ENCODE measurements around the gene ZMYM2. TPM values are rescaled to one million over a fixed set of nuclear protein-coding genes. Genes with fewer than 3 reads are reported as not detected.
"Not testable (repeated sequence)": the region's sequence is repeated elsewhere in the genome, so short reads cannot be mapped to it uniquely, and the experiment has no call there.

Gene ZMYM2
- total RNA-seq, 2 donors from 2014 or later: 42.4 to 106 TPM

DNA sequence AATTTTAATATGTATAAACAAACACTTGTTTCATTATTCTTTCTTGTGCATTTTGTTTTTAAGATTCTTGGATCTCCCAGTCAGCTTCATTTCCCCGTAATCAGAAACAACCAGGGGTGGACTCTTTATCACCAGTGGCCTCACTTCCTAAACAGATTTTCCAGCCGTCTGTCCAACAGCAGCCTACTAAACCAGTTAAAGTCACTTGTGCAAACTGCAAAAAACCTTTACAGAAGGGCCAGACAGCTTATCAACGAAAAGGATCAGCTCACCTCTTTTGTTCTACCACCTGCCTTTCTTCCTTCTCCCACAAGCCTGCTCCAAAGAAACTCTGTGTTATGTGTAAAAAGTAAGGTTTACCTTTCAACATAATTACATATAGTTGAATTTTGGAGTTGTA is 44.3 kb downstream of the ZMYM2 start:
- Mint-ChIP-seq H3K36me3 (ENCODE audit: low read depth) (peaks cover 100% of the 10 kb centered on the region), H3K9me3 (no peaks in the 10 kb centered on the region), H3K27me3 (no peaks in the 10 kb centered on the region), H3K27ac (no peak overlapping the region), H3K4me1 (peaks cover 16% of the 10 kb centered on the region), H3K4me3 (no peak overlapping the region)
- no peak for ATAC-seq (replicated peaks)

DNA sequence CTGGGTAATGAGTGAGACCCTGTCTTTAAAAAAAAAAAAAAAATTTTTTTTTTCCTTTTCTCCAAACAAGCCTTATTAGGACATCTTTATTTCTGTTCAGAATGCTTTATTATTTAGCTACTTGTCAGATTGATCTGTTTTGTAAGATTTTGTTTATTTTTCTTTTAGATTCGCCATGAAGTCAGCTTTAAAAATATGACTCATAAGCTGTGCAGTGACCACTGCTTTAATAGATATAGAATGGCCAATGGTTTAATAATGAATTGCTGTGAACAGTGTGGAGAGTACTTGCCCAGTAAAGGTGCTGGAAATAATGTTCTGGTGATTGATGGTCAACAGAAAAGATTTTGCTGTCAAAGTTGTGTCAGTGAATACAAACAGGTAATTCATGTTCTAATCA is 47.7 kb downstream of the ZMYM2 start:
- Mint-ChIP-seq H3K36me3 (ENCODE audit: low read depth) (peaks cover 100% of the 10 kb centered on the region), H3K4me1 (peaks cover 4% of the 10 kb centered on the region), H3K9me3 (no peaks in the 10 kb centered on the region), H3K27me3 (no peaks in the 10 kb centered on the region), H3K27ac (no peak overlapping the region), H3K4me3 (no peak overlapping the region)
- no peak for ATAC-seq (replicated peaks)

DNA sequence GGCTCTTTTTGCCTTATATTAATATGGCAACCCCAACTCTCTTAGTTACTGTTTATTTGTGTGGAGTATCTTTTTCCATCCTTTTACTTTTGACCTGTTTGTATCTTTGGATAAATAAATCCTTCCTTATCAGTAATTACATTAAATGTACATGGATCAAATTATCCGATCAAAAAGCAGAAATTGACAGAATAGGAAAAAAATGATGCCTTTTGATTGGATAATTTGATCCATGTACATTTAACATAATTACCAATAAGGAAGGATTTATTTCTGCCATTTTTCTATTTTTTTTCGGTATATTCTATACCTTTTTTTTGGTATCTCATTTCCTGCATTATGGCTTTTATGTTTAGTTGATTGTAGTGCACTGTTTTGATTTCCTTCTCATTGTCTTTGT is 57.2 kb downstream of the ZMYM2 start:
- Mint-ChIP-seq H3K4me3 (no peak overlapping the region), H3K36me3 (ENCODE audit: low read depth) (peaks cover 97% of the 10 kb centered on the region), H3K9me3 (peaks cover 8% of the 10 kb centered on the region), H3K27ac (no peak overlapping the region), H3K27me3 (no peaks in the 10 kb centered on the region), H3K4me1 (peaks cover 20% of the 10 kb centered on the region)
- no peak for ATAC-seq (replicated peaks)

DNA sequence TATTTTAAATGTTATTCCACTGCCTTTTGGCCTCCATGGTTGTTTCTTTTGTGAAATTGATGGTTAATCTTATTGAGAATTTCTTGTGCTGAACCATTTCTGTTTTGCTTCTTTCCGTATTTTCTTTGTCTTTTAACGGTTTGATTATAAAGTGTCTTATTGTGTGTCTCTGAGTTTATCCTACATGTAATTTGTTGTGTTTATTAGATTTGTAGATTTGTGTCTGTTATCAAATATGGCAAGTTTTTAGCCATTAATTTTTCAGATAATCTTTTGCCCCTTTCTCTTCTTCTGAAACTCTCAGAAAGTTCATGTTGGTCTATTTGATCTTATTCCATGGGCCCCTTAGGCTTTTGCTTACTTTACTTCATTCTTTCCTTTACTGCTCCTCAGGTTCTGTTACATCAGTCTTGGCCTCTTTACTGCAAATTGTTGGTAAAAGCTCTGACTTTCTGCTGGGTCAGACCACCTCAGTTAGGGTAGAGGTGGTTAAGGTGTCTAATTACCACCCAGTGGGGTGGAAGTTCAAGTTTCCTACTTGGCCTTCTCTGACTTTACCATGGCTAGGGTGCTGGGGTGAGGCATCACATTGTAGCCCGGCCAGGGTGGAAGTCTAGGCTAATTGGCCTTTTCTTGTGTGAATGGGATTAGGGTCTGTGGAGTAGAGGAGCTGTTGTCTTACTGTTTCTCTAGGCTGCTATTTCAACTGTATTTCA is 58.3 kb downstream of the ZMYM2 start:
- no peaks in the 10 kb centered on the region for H3K27me3 Mint-ChIP-seq
- ATAC-seq (replicated peaks): no peak

DNA sequence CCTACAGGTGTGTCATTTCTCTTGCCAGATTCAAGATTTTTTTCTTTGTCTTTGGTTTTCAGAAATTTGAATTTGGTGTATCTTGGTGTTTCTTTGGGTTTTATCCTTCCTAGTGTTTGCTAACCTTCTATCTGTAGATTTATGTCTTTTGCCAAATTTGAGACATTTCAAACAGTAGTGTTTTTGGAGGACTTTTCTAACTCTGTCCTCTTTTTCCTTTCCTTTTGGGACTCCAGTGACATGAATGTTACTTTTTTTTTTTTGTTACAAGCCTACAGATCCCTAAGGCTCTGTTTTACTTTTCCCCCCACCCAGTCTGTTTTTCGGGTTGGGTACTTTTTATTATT is 58.8 kb downstream of the ZMYM2 start:
- Mint-ChIP-seq H3K27me3 (no peaks in the 10 kb centered on the region), H3K9me3 (peaks cover 8% of the 10 kb centered on the region), H3K27ac (no peak overlapping the region), H3K4me1 (peaks cover 21% of the 10 kb centered on the region), H3K36me3 (ENCODE audit: low read depth) (peaks cover 97% of the 10 kb centered on the region), H3K4me3 (no peak overlapping the region)
- no peak for ATAC-seq (replicated peaks)

More for the DNA sequence above, 58.3 kb downstream of the ZMYM2 start:
- Mint-ChIP-seq H3K4me1 (peaks cover 21% of the 10 kb centered on the region), H3K27ac (no peak overlapping the region), H3K4me3 (no peak overlapping the region), H3K36me3 (ENCODE audit: low read depth) (peaks cover 97% of the 10 kb centered on the region), H3K9me3 (peaks cover 8% of the 10 kb centered on the region)

DNA sequence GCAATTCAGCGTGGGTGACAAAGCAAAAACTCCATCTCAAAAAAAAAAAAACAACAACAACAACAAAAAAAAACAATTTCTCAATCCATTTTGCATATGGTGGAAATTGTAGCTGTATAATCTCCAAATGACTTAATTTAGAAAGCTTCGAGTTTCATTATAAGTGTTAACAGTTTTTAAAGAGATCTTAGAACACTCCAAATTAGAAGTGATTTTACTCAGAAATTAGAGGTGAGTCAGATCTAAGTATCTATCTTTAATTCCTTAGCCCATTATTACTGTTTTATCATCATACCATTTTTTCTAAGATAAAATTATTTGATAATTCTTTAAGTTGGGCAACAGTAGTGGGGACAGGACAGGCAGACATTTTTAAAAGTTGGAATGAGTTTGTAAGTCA is 60.5 kb downstream of the ZMYM2 start:
- Mint-ChIP-seq H3K27ac (no peak overlapping the region), H3K27me3 (no peaks in the 10 kb centered on the region), H3K36me3 (ENCODE audit: low read depth) (peaks cover 93% of the 10 kb centered on the region), H3K4me3 (no peak overlapping the region), H3K9me3 (peaks cover 5% of the 10 kb centered on the region), H3K4me1 (peaks cover 11% of the 10 kb centered on the region)
- peak; percentile 72 for ATAC-seq (replicated peaks)

DNA sequence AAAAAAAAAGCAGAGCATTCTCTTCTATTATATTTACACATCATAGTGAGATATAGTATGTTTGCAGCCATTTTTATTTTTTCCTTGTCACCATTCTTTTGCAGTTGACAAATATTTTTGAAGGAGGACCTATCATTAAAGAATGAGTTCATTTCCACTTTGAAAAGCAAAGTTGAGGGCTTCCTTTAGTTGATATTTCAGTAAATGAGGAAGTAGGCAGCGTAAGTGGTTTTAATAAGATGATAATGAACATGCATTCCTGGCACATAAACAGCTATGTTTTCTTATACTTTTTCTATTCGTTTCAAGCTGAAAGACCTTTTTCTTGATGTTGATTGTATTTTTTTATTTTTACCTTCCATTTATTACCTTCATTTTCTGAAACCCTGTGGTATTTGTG is 66.2 kb downstream of the ZMYM2 start:
- Mint-ChIP-seq H3K36me3 (ENCODE audit: low read depth) (peaks cover 85% of the 10 kb centered on the region), H3K4me1 (peaks cover 5% of the 10 kb centered on the region), H3K4me3 (no peak overlapping the region), H3K27me3 (no peaks in the 10 kb centered on the region), H3K9me3 (no peaks in the 10 kb centered on the region), H3K27ac (no peak overlapping the region)
- ATAC-seq (replicated peaks): no peak

DNA sequence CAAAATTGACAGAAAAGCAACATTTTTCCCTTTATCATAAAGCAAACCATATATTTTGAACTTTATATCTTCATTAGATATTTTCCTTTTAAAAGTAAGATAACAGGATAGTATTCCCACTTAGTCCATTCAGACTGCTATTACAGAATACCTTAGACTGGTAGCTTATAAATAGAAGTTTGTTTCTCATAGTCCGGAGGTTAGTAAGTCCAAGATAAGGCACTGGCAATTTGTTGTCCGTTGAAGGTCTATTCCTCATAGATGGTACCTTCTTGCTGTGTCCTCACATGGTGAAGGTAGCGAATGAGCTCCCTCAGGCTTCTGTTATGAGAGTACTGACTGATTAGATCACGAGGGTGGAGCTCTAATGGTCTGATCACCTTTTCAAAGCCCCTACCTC is 70.4 kb downstream of the ZMYM2 start:
- H3K9me3 Mint-ChIP-seq: no peaks in the 10 kb centered on the region
- no peak for ATAC-seq (replicated peaks)
- no peaks in the 10 kb centered on the region for H3K27me3 Mint-ChIP-seq
- H3K27ac Mint-ChIP-seq: no peak overlapping the region
- no peak overlapping the region for H3K4me3 Mint-ChIP-seq
- peaks cover 89% of the 10 kb centered on the region for H3K36me3 Mint-ChIP-seq (ENCODE audit: low read depth)
- H3K4me1 Mint-ChIP-seq: no peaks in the 10 kb centered on the region

DNA sequence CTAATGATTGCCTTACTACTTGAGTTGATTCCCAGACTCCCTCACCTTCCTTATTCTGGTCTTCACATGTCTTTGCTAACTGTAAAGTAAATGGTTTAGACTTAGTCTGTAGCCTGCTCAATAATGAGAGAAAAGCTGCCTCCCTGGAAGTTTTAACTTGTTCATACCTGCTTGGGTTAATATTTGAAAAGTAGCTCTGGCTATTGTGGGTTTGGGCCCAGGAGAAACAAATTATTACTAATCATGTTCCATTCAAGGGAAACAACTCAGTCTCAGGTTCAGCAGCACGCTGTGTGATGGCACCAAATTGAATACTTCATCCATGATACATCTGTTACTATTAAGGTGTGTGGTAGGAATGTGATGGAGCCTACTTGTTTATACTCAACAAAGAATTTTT is 75.0 kb downstream of the ZMYM2 start:
- H3K27me3 Mint-ChIP-seq: no peaks in the 10 kb centered on the region
- no peaks in the 10 kb centered on the region for H3K9me3 Mint-ChIP-seq

DNA sequence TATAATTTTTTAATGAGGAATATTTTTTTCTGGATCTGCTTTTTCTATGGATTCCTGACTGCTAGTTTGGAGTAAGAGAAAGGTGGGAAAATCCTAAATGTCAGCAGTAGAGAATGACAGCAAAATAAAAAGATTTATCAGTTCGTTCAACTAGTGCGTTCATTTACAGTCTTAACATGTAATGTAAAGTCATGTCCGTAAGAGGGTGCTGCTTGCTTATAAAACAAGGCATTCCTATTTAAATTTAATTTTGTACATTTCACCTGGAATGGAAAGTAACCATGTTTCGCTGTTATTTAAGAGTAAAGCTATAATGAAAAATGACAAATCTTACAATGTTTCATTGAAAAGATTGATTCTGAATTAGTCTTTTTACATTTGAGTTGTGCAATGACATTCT is 76.6 kb downstream of the ZMYM2 start:
- H3K36me3 Mint-ChIP-seq (ENCODE audit: low read depth): peaks cover 100% of the 10 kb centered on the region
- ATAC-seq (replicated peaks): no peak
- H3K9me3 Mint-ChIP-seq: no peaks in the 10 kb centered on the region
- H3K27ac Mint-ChIP-seq: no peak overlapping the region
- no peaks in the 10 kb centered on the region for H3K27me3 Mint-ChIP-seq
- peaks cover 9% of the 10 kb centered on the region for H3K4me1 Mint-ChIP-seq
- H3K4me3 Mint-ChIP-seq: no peak overlapping the region

More for the DNA sequence above, 75.0 kb downstream of the ZMYM2 start:
- Mint-ChIP-seq H3K36me3 (ENCODE audit: low read depth) (peaks cover 96% of the 10 kb centered on the region), H3K27ac (no peak overlapping the region), H3K4me1 (peaks cover 4% of the 10 kb centered on the region), H3K4me3 (no peak overlapping the region)
- ATAC-seq (replicated peaks): no peak

DNA sequence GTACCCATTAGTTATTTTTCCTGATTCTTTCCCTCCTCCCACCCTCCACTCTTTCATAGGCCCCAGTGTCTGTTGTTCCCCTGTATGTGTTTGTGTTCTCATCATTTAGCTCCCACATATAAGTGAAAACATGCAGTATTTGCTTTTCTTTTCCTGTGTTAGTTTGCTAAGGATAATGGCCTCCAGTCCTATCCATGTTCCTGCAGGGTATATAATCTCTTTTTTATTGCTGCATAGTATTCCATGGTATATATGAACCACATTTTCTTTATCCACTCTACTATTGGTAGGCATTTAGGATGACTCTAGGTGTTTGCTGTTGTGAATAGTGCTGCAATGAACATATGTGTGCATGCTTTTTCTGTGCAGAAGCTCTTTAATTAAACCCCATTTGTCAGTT is 79.4 kb downstream of the ZMYM2 start:
- Mint-ChIP-seq H3K4me3 (no peak overlapping the region), H3K9me3 (no peaks in the 10 kb centered on the region), H3K4me1 (peaks cover 32% of the 10 kb centered on the region), H3K27ac (no peak overlapping the region), H3K27me3 (no peaks in the 10 kb centered on the region), H3K36me3 (ENCODE audit: low read depth) (peaks cover 100% of the 10 kb centered on the region)
- ATAC-seq (replicated peaks): no peak

DNA sequence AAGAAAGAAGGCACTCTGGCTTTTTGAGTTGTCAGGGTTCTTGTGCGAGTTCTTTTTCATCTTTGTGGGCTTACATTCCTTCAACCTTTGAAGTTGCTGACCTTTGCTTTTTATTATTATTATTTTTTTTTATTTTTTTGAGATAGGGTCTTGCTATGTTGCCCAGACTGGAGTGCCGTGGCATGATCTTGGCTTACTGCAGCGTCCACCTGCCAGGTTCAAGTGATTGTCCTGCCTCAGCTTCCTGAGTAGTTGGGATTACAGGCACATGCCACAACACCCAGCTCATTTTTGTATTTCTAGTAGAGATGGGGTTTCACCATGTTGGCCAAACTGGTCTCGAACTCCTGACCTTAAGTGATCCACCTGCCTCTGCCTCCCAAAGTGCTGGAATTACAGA is 84.1 kb downstream of the ZMYM2 start:
- H3K4me1 Mint-ChIP-seq: peaks cover 37% of the 10 kb centered on the region

DNA sequence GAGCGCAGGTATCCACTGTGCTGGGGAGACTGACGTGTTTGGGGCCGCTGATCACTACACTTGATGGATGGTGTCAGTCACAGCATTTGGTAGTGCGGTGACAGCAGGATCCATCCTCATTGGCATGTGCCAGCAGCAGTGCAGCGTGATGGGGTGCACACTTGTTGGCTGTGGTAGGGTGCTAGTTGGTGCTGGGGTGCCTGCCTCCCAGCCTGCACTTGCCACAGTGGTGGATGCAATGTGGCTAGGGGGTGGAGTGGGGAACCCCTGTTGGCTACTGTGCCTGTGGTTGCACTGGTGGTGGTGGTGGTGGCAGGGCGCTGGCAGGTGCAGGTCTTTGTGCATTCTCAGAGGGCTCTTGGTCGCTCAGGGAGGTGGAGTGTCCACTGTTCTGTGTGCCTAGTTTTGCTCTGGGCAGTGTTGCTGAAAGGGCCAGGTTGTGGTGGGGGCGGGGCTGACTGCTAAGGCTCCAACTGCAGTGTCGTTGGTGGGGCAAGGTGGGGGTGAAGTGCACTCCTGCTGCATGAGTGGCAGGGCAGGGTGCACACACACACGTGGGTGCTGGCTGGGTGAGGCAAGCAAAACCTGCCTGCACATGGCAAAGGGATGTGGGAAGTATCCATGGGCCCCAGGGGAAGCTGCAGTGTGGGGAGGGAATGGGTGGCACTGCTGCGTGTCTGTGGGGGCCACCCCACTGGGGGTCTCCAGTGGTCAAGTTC is 84.8 kb downstream of the ZMYM2 start:
- Mint-ChIP-seq H3K27me3 (no peaks in the 10 kb centered on the region), H3K4me3 (no peak overlapping the region), H3K27ac (no peak overlapping the region), H3K4me1 (peaks cover 34% of the 10 kb centered on the region), H3K36me3 (ENCODE audit: low read depth) (peaks cover 70% of the 10 kb centered on the region), H3K9me3 (no peaks in the 10 kb centered on the region)
- ATAC-seq (replicated peaks): no peak

More for the DNA sequence above, 84.1 kb downstream of the ZMYM2 start:
- H3K27ac Mint-ChIP-seq; H3K27me3 Mint-ChIP-seq; H3K9me3 Mint-ChIP-seq; ATAC-seq (replicated peaks); H3K4me3 Mint-ChIP-seq: not testable (repeated sequence)
- H3K36me3 Mint-ChIP-seq (ENCODE audit: low read depth): peaks cover 77% of the 10 kb centered on the region

DNA sequence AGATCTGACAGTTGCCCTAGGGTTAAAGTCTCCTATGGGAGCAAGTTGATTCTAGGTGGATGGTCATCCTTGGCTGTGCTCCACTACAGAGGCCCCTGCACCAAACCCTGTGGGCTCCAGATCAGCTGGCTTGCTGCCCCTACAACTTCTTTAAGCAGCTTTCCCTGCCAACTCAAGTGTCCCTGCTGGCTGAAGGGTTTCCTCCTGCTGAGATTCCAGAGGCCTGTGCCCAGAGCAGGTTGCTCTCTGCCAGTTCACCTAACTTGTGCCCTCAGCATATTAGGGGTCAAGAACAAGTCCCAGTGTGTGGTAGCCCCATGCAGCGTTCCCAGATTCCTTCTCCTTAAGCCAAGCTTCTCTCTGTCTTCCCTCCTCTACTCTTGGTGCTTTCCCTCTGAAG is 85.6 kb downstream of the ZMYM2 start:
- Mint-ChIP-seq H3K4me1 (peaks cover 40% of the 10 kb centered on the region), H3K36me3 (ENCODE audit: low read depth) (peaks cover 69% of the 10 kb centered on the region), H3K4me3 (no peak overlapping the region), H3K27ac (peak overlapping the region; percentile 36), H3K27me3 (no peaks in the 10 kb centered on the region), H3K9me3 (no peaks in the 10 kb centered on the region)
- ATAC-seq (replicated peaks): no peak

DNA sequence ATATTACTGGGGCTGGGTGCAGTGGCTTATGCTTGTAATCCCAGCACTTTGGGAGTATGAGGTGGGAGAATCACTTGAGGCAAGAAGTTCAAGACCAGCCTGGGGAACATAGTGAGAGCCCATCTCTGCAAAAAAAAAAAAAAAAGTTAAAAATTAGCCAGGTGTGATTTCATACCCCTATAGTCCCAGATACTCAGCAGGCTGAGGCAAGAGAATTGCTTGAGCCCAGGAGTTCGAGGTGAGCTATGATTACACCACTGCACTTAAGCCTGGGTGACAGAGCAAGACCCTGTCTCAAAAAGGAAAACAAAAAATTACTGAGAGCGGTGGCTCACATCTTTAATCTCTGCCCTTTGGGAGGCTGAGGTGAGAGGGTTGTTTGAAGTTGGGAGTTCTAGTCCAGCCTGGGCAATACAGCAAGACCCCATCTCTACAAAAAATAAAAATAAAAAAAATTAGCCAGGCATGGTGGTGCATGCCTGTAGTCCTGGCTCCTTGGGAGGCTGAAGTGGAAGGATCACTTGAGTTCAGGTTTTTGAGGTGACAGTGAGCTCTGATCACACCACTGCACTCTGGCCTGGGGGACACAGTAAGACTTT is 87.5 kb downstream of the ZMYM2 start:
- Mint-ChIP-seq H3K4me1 (peaks cover 34% of the 10 kb centered on the region), H3K4me3 (no peak overlapping the region), H3K27ac (no peak overlapping the region), H3K9me3 (no peaks in the 10 kb centered on the region), H3K27me3 (no peaks in the 10 kb centered on the region), H3K36me3 (ENCODE audit: low read depth) (peaks cover 66% of the 10 kb centered on the region)
- ATAC-seq (replicated peaks): no peak

Measured in activated T-helper 17 cell treated with anti-CD3 and anti-CD28 coated beads, Interleukin-2, amount 50 U/mL, for 72 hours (primary cell).